NOMO-1 (cell line): Measurements from ENCODE around the gene LAMA2.

ENCODE experiments used
- DNase-seq, 2 experiments: peaks; one replicate each; lab custom pipeline; 2025; ENCODE audit not compliant: unreplicated experiment in 2 of 2; lab: John Stamatoyannopoulos, UW

The LAMA2 gene

DNA sequence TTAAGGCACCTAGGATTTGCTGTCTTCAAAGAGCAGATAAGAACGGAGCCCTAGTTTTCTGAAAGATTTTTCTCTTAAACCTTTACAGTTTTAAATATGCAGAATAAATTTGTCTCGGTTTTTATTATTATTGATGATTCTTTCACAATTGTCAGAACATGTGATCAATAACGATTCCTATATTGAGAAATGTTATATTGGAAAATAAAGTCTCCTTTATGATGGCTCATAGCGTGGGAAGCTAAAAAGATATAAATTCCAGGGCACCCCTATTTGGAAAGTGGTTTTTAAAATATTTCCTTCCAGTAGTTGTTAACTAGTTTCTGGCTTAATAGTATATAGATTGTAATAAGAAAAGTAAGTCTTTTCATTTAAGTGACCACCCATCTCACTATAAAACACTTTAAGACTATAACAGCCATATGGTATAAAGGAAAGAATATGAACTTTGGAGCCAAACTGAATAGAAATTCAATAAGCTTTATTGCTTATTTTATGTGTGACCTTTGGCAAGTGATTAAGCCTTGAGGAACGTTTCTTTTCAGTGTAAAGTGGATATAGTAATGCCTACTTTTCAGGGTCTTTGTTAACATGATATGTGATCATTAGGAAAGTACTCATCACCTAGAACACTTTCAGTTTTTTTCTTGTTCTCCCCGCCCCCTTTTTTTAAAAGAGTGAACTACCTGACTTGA lies 369.6 kb downstream of the LAMA2 start:
- DNase-seq = no peak

DNA sequence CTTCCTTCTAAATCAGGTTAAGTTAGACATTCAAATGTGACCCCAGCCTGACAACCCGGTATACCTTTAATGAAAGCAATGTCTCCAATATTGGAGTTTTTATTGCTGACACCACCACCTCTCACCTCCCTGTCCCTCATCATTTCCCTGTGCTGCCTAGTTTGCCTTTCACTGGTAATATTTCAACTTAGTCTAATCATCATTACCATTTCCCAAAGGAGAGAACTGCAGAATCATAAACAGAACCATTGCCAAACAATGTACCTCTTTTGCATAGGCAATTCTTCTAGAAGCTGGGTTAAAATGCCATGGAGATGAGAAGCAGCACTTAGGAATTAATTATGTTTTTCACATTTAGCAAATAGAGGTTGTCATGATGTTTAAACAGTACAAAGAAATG lies 370.3 kb downstream of the LAMA2 start:
- DNase-seq = no peak

DNA sequence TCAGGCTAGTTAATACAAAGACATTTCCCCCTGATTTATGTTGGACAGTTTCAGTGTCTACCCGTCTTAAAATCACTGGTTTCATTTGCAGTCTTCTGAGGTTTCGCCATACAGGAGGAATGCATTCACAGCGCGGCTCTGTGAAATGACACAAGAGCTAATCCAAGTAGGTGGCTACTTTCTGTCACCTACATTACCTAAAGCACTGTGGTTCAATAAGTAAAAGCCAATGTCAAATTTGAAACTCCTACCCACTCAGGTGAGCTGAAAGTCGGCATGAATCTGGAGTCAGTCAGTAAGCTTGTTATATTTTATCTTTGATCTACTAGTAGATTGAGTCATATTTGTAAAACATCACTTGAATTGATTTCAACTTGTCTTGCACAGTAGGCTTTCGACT lies 370.8 kb downstream of the LAMA2 start:
- DNase-seq = no peak

DNA sequence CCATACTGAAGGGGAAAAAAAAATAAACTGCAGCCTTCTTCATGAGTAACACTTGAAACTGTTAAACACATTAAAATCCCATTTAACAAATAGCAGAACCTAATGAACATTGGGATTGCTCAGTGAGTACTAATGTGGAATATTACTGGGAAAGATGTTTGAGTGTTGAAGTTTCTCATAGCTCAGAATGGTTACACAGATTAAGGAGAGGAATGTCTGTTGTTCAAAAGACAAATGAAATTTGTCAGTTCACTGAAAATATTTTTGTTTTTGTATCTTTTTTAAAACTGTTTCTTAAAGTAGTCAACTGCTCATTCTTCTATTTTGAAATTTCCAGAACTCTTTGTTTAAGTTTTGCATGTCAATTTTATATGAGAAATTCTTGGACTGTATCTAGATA lies 374.3 kb downstream of the LAMA2 start:
- DNase-seq = no peak

DNA sequence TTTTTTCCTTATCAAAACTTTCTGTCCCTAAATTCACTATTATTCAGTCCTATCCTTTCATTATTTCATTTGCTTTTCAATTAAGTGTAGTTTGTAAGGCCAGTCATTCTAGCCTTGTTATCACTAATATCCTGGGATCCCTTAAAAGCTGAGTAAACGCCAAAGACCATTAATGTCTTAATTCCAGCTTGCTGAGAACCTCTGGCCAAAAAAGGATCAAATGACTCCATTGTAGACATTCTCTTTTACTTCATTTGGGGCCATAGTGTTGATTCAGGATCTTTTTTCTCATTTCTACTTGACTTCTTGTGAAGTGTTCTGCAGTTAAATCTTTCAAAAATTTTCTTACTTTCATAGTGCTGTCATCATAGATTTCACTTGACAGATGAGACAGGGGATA lies 379.7 kb downstream of the LAMA2 start:
- no peak for DNase-seq

DNA sequence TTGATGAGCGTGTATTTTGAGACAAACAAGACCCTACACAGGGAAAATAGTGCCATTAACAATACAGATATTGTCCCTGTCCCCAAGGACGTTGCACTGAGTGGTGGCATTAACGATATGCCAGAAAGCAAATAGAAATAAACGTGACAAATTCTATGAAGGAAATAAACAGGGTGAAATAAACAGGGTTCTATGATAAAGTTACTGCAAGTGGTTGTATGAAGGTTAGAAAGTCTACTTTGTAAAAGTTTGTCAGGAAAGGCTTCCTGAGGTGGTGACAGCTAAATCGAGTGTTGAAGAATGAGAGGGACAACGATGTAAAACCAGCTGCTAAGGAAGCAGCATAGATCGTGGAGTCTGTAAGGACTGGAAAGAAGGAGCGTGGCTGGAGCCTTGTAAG lies 380.2 kb downstream of the LAMA2 start:
- DNase-seq = no peak

DNA sequence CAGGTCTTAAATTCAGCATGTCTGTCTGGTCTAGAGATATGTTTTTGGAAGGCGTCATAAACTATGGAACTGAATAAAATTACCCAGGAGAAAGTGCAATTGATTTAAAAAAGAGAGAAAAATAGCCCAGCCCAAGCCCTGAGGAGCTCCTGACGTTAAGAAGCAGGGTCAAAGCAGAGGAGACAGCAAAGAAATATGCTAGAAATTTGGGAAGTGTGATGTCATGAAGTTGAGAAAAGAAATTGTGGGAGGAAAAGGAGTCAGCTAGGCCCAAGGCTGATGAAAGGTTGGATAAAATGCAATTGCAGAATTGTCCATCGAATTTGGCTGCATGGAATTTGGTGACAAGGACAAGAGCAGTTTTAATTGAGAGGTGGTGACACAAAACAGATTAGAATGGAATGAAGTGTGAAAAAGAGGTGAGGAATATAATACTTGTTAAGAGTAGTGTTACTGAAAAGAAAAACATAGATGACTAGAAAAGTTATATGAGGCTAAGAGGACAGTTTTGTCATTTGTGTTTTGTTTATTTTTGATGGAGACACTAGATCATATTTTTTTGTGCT lies 381.6 kb downstream of the LAMA2 start:
- no peak for DNase-seq

DNA sequence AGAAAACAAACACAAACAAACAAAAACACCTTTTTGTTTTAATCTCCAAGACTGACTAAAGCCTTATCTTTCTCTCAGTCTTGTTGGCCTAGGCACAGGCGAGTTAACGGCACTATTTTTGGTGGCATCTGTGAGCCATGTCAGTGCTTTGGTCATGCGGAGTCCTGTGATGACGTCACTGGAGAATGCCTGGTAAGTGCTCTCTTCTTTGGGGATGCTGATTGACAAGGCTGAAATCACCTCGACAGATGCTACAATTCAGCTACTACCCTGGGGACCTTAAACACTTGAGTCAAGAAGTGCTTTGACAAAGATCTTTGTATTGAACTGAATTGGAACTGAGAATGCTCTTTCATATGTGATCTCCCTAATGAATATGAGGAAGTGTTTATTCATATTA lies 384.1 kb downstream of the LAMA2 start:
- no peak for DNase-seq

DNA sequence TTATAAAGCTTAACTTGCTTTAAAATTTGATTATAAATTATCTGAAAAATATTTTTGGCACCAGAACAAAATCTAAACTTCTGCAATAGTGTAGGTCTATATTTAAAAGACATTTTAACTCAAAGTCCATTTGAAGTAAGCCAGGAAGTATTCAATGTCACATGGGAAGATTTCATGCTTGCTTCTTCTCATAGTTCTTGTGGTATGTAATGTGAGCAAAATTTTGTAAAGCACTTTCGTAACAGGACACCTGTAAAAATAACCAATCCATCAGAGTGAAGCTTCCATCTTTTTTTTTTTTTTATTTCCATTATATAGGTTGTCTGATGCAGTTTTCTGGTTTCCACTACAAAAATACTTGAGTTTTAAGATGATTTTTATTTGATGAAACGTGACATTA lies 386.1 kb downstream of the LAMA2 start:
- no peak for DNase-seq

DNA sequence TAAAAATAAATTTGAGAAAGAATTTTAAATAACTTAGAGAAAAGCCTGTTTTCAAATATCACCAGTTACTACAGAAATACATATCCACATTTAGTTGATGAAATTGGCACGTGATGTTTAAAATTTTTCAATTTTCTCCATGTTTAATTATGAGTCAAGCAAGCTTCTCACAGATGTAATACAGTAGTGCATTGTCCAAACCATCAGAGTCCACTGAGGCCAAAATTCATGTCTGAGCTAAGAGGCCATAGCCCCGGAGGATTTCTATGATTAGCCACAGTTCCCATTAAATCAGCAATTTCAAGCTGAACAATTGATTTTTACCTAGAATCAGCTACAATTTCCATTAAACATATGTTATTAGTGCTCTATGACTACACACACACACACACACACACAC lies 387.0 kb downstream of the LAMA2 start:
- no peak for DNase-seq

DNA sequence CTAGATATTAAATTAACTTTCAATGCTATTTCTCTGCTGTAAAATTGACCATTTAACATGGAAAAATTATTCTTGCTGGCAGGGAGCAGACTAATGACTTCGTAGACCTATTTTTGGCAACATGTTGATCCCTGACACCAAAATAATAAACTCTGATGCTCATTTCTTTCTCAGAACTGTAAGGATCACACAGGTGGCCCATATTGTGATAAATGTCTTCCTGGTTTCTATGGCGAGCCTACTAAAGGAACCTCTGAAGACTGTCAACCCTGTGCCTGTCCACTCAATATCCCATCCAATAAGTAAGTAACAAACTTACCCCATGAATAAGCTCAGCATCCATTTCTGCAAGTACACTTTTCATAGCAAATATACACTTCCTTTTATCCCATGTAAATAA lies 387.5 kb downstream of the LAMA2 start:
- no peak for DNase-seq

DNA sequence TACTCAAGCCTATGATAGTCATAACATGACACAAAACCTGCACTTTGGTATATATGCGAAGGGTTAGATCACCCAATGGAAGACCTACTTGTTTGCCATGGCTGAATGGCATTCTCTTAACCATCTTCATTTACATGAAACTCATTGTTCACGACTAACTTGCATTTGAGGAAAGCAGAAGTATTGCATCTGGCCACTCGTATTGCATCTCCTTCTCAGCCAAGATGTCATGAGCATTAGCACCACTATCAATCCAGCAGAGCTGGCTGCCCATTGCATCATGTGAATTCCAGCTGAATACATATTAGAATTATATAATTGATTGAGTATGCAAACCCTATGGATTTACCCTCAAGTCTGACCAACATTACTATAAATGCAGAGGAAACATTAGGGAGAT lies 390.2 kb downstream of the LAMA2 start:
- DNase-seq = no peak

DNA sequence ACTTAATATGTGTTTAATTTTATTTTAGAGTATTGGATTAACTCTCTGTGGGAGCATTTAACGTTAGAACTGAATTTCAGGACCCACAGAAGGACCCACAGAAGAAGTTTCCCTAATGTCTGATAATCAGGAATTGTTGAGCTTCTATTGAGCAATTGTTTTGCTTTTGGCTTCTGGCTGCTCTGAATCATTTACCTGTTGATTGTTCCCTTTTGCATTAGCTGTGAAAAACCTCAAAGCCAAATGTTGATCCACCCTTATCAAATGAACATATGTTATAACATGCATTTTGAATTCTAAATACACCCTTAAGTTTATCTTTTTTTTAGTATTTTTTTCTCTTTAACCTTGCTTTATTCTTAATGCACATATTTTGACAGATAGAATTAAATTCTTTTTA lies 393.5 kb downstream of the LAMA2 start:
- DNase-seq = no peak

DNA sequence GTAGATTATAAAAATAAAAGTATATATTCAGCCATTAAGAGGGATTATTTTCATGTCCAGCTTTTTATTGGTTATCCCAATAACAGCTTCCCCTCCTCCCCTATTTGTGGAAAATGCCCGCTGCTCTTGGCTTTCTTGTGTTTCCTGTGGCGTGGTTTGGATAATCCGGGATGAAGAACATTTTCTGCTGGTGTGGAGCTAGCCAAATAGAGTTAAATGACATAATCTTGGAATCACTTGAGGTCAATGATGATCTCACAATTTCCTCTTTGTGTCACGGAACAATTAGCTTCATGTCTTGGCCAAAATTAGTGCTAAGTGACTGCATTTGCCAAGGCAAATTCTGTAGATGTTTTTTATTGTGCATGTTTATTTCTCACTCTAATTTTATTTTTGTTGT lies 394.0 kb downstream of the LAMA2 start:
- no peak for DNase-seq

DNA sequence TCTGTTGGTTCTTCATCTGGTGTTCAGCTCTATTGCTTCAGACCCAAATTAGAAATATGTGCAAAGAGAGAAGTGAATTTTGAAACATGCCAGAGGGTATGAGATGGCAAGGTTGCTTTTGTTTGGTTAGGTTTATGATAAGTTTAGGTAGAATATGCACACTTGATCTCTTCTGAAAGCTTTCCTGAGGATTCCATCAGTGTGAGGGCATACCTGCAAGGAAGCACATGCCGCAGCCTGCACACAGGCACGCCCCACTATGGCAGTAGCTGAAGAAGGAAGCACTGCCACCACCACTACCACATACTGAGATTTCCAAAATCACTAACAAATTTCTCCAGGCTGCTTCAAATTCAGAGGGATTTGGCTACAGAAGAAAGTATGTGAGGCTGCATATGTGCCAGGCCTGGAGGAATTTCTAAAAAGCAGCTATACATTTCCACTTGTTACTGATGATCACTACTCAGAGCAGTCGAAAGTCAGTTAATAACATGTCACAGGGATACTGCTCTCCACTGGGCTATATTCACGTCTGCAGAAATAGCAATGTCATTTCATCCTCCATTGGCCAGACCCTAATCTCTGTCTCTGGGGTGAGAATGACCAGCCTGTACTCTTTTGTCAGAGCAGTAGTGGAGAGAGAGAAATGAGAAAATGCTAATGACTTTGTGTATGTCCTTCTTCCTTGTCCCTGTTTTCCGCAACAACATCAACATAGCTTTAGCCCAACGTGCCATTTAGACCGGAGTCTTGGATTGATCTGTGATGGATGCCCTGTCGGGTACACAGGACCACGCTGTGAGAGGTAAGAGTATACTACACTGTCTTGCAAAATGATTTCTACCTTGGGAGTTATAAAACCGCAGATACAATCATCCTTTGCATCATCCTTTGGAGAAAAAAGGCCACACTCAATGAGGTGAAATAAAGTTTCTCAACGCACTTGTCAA lies 396.7 kb downstream of the LAMA2 start:
- no peak for DNase-seq

DNA sequence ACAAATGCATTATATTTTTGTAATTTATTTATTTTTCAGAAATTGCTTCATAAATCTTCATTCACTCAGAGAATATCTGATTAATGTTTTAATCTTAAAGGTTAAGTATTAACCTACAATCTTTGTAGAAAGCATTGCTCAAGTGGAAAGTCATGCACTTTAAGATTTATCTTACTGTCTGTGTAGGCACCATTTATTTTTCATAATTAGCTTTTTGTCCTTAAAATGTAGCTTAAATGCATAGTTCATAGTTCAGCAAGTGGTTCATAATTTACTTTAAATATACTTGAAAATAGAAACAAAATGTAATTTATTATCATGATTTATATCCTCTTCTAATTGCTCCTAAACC lies 397.3 kb downstream of the LAMA2 start:
- DNase-seq = no peak

DNA sequence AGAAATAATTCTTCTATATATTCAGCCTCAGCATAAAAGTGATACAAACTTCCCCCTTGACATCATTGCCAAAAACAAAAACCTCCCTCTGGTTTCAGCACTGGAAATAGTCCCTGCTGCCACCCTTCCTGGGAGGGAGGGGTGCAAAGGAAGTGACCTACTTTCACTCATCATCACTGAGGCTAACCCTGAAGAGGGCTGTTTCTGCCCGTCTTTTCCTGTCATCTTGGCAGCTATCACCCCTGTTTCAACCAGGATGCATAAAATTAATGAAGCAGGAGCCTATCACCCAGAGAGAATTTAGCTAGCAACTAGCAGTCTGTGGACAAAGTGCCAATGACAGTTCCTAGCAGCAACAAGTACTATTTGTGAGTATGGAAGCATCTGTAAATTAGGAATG lies 397.8 kb downstream of the LAMA2 start:
- DNase-seq = no peak

DNA sequence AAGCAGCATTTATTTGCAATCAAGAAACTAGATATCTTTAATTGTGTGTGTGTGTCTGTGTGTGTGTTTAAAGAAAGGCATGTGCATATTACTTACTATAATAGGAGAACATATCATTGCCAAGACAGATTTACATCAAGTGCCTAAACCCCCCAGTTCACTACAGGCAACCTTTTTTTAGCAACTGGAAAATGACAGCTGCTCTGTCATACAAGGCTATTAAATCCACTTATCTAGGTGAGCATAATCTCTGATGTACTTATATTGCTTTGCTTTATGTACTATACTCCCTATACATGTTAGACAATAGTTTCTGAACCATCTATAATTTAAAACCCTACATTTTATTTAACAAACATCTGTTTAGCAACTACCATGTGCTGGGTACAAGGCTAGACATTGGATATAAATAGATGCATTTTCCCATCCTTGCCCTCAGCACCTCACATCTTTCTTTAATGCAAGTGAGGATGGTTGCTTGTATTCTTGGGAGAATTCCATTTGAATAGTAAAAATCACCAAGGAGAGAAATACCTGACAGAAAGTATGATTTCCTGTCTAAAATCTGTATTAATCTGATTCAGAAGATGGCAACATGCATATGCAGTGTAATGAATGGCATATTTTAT lies 398.3 kb downstream of the LAMA2 start:
- no peak for DNase-seq

DNA sequence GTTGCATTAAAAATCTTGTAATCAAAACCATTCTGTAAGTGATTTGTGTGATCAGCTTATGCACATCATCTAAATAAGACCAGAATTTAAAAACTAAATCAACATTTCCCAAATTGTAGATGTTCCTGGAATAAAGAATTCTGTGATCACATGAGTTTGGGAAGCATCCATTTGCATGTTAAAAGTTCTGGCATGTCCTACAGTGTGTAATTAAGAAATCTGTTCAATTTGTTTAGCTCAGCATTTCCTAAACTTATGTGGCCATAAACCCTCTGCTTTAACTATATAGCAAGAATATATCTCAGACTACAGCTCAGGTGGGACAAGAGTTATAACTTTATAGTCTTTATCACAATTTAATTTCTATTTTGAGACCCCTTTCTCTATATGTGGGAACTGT lies 399.1 kb downstream of the LAMA2 start:
- no peak for DNase-seq

DNA sequence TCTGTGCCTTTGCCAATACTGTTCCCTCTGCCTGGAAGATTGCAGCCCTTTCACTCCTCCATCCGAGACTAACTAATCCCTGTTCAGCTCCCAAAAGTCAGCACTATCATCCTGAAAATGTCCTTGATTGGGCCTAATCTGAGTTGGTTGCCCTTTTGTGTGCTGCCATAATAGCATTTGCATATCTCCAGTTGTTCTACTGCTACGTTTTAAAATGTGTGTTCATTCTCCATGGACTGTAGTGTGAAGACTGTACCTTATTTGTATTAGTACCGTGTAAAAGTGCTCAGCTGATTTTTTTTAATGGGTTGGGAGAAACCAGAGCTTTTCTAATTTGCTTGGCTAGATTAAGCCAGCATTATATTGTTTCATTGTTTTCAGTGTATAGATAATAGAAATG lies 401.3 kb downstream of the LAMA2 start:
- DNase-seq = no peak
